Measurements from ENCODE around the gene MBLAC1.

Gene MBLAC1

GRCh38 chr7:100160067-100160466 is 33.3 kb downstream of the MBLAC1 start:
- Histone ChIP-seq H3K27me3 (ENCODE audit: low read depth, low read length) (peaks cover 8% of the 10 kb centered on the region; the same call in 1 of the 2 replicates), H2AFZ (ENCODE audit: low read depth, low read length) (no peak overlapping the region), H3K79me2 (ENCODE audit: low read length) (peaks cover 7% of the 10 kb centered on the region; the same call in 1 of the 2 replicates), H3K27ac (ENCODE audit: low read length) (no peak overlapping the region), H3K9ac (ENCODE audit: low read length) (no peak overlapping the region), H3K4me2 (ENCODE audit: low read length) (no peak overlapping the region), H3K4me3 (ENCODE audit: low read length) (no peak overlapping the region), H4K20me1 (ENCODE audit: insufficient read depth, low read length) (no peaks in the 10 kb centered on the region; the same call in 1 of the 2 replicates), H3K36me3 (replicated peaks; ENCODE audit: low read depth, low read length) (peaks cover 11% of the 10 kb centered on the region), H3K4me1 (ENCODE audit: low read length) (peaks cover 18% of the 10 kb centered on the region), H3K9me3 (ENCODE audit: insufficient read depth, low read length) (no peaks in the 10 kb centered on the region)
- TF ChIP-seq CTCF (IDR thresholded peaks at IDR 0.05; ENCODE audit: low read depth, low read length): no peak
- no peak for TF ChIP-seq EZH2phosphoT487 (IDR thresholded peaks at IDR 0.05; ENCODE audit: low read depth)

GRCh38 chr7:100163006-100163531 is 36.3 kb downstream of the MBLAC1 start:
- Histone ChIP-seq H3K4me1 (ENCODE audit: low read length) (peaks cover 13% of the 10 kb centered on the region), H3K27ac (ENCODE audit: low read length) (no peak overlapping the region), H3K4me3 (ENCODE audit: low read length) (no peak overlapping the region), H3K4me2 (ENCODE audit: low read length) (no peak overlapping the region), H4K20me1 (ENCODE audit: insufficient read depth, low read length) (no peaks in the 10 kb centered on the region), H3K79me2 (ENCODE audit: low read length) (peaks cover 3% of the 10 kb centered on the region; the same call in 1 of the 2 replicates), H2AFZ (ENCODE audit: low read depth, low read length) (no peak overlapping the region), H3K27me3 (ENCODE audit: low read depth, low read length) (peaks cover 29% of the 10 kb centered on the region), H3K9ac (ENCODE audit: low read length) (no peak overlapping the region), H3K36me3 (replicated peaks; ENCODE audit: low read depth, low read length) (no peaks in the 10 kb centered on the region), H3K9me3 (ENCODE audit: insufficient read depth, low read length) (no peaks in the 10 kb centered on the region)
- no peak for TF ChIP-seq EZH2phosphoT487 (IDR thresholded peaks at IDR 0.05; ENCODE audit: low read depth)
- no peak for TF ChIP-seq CTCF (IDR thresholded peaks at IDR 0.05; ENCODE audit: low read depth, low read length)

GRCh38 chr7:100163871-100164270 is 37.1 kb downstream of the MBLAC1 start:
- no peak overlapping the region for H2AFZ ChIP-seq (ENCODE audit: low read depth, low read length)
- H3K4me1 ChIP-seq (ENCODE audit: low read length): peaks cover 21% of the 10 kb centered on the region
- peaks cover 34% of the 10 kb centered on the region for H3K27me3 ChIP-seq (ENCODE audit: low read depth, low read length)
- TF ChIP-seq EZH2phosphoT487 (IDR thresholded peaks at IDR 0.05; ENCODE audit: low read depth) (no peak), CTCF (IDR thresholded peaks at IDR 0.05; ENCODE audit: low read depth, low read length) (no peak)
- H3K79me2 ChIP-seq (ENCODE audit: low read length): no peaks in the 10 kb centered on the region
- no peaks in the 10 kb centered on the region for H3K36me3 ChIP-seq (replicated peaks; ENCODE audit: low read depth, low read length)
- no peak overlapping the region for H3K4me2 ChIP-seq (ENCODE audit: low read length)
- no peak overlapping the region for H3K27ac ChIP-seq (ENCODE audit: low read length)
- H3K4me3 ChIP-seq (ENCODE audit: low read length): no peak overlapping the region
- no peak overlapping the region for H3K9ac ChIP-seq (ENCODE audit: low read length)
- no peaks in the 10 kb centered on the region for H3K9me3 ChIP-seq (ENCODE audit: insufficient read depth, low read length)
- no peaks in the 10 kb centered on the region for H4K20me1 ChIP-seq (ENCODE audit: insufficient read depth, low read length)

- Histone ChIP-seq H3K4me2 (ENCODE audit: low read length) (no peak overlapping the region), H3K4me1 (ENCODE audit: low read length) (peaks cover 32% of the 10 kb centered on the region), H2AFZ (ENCODE audit: low read depth, low read length) (no peak overlapping the region), H3K9ac (ENCODE audit: low read length) (no peak overlapping the region), H3K4me3 (ENCODE audit: low read length) (no peak overlapping the region), H3K79me2 (ENCODE audit: low read length) (no peaks in the 10 kb centered on the region), H3K27me3 (ENCODE audit: low read depth, low read length) (peaks cover 34% of the 10 kb centered on the region), H3K9me3 (ENCODE audit: insufficient read depth, low read length) (no peaks in the 10 kb centered on the region), H3K27ac (ENCODE audit: low read length) (no peak overlapping the region), H3K36me3 (replicated peaks; ENCODE audit: low read depth, low read length) (no peaks in the 10 kb centered on the region), H4K20me1 (ENCODE audit: insufficient read depth, low read length) (no peaks in the 10 kb centered on the region)
- TF ChIP-seq EZH2phosphoT487 (IDR thresholded peaks at IDR 0.05; ENCODE audit: low read depth) (no peak), CTCF (IDR thresholded peaks at IDR 0.05; ENCODE audit: low read depth, low read length) (no peak)
Measured at GRCh38 chr7:100166317-100166940, 39.7 kb downstream of the MBLAC1 start.
